Large intestine (tissue), 3 donors: ENCODE results near the gene ENOX2. TPM values are rescaled to one million over a fixed set of nuclear protein-coding genes. Genes with fewer than 3 reads are reported as not detected.
A peak's percentile ranks its signal among the peaks of the same experiment; 100 is the strongest.

ENCODE experiments used
- DNase-seq, 2 donors: peaks; one replicate each; pipeline versions ENCODE4 v3.0.0 to v3.0.0-alpha.2; 2013
- H3K27ac ChIP-seq: one replicate; pipeline ENCODE4 v1.5.1; 2013; ENCODE audit warnings: low read length
- H3K27me3 ChIP-seq: 2 replicates; pipeline ENCODE4 v1.6.1; 2013; ENCODE audit warnings: low read length; ENCODE audit not compliant: control insufficient read depth, insufficient read depth
- H3K36me3 ChIP-seq: 2 replicates; pipeline ENCODE4 v1.6.1; 2013; ENCODE audit warnings: low read length; ENCODE audit not compliant: control insufficient read depth, insufficient read depth
- H3K4me1 ChIP-seq: one replicate; pipeline ENCODE4 v1.6.1; 2013; ENCODE audit warnings: low read length; ENCODE audit not compliant: control insufficient read depth, insufficient read depth
- H3K4me3 ChIP-seq: one replicate; pipeline ENCODE4 v1.5.1; 2013; ENCODE audit warnings: low read length
- H3K9me3 ChIP-seq: one replicate; pipeline ENCODE4 v1.6.1; 2013; ENCODE audit warnings: mild to moderate bottlenecking, low read depth, low read length, moderate library complexity; ENCODE audit not compliant: control insufficient read depth
- WGBS: methylation state at CpG from one replicate; pipeline ENCODE4 v1.1.5; 2013; ENCODE audit warnings: low lambda C conversion rate; ENCODE audit not compliant: insufficient coverage; 5-methylcytosine and 5-hydroxymethylcytosine counted together
- polyA plus RNA-seq: library from polyadenylated mRNA; unstranded; fragments of 120-200 nt; gene quantifications from one replicate; pipeline ENCODE4 v1.2.1, GENCODE V29; 2013

The ENOX2 gene
- polyA plus RNA-seq, 1 donor = 15.4 TPM

- Histone ChIP-seq H3K27me3 (no peaks in the 10 kb centered on the region), H3K4me3 (no peak overlapping the region), H3K36me3 (no peaks in the 10 kb centered on the region), H3K27ac (no peak overlapping the region), H3K9me3 (peaks cover 5% of the 10 kb centered on the region), H3K4me1 (no peaks in the 10 kb centered on the region)
- DNase-seq = no peak
Measured at GRCh38 chrX:130734713-130735112, 168.3 kb downstream of the ENOX2 start.

- Histone ChIP-seq H3K4me1 (no peaks in the 10 kb centered on the region), H3K36me3 (no peaks in the 10 kb centered on the region), H3K27ac (no peak overlapping the region), H3K27me3 (no peaks in the 10 kb centered on the region), H3K4me3 (no peak overlapping the region), H3K9me3 (peaks cover 5% of the 10 kb centered on the region)
- no peak for DNase-seq
Measured at GRCh38 chrX:130728208-130728607, 174.8 kb downstream of the ENOX2 start.

- DNase-seq = peak; percentile 7 to 39
- Histone ChIP-seq H3K36me3 (no peaks in the 10 kb centered on the region), H3K27me3 (no peaks in the 10 kb centered on the region), H3K4me3 (no peak overlapping the region), H3K9me3 (no peaks in the 10 kb centered on the region), H3K27ac (peak overlapping the region; percentile 17), H3K4me1 (no peaks in the 10 kb centered on the region)
- no CpG with 5 or more reads among the region's 3 CpGs for WGBS
Measured at GRCh38 chrX:130726661-130727060, 176.3 kb downstream of the ENOX2 start.

GRCh38 chrX:130725519-130725918, 177.5 kb downstream of the ENOX2 start:
- Histone ChIP-seq H3K4me1 (no peaks in the 10 kb centered on the region), H3K4me3 (no peak overlapping the region), H3K27ac (no peak overlapping the region), H3K36me3 (no peaks in the 10 kb centered on the region), H3K27me3 (no peaks in the 10 kb centered on the region), H3K9me3 (no peaks in the 10 kb centered on the region)
- no CpG with 5 or more reads among the region's 1 CpG for WGBS
- DNase-seq = no peak

GRCh38 chrX:130719413-130719812, 183.6 kb downstream of the ENOX2 start:
- peaks cover 20% of the 10 kb centered on the region for H3K4me1 ChIP-seq
- H3K4me3 ChIP-seq = no peak overlapping the region
- H3K9me3 ChIP-seq = no peaks in the 10 kb centered on the region
- no CpG with 5 or more reads among the region's 6 CpGs for WGBS
- H3K36me3 ChIP-seq = no peaks in the 10 kb centered on the region
- no peak for DNase-seq
- H3K27ac ChIP-seq = no peak overlapping the region
- H3K27me3 ChIP-seq = no peaks in the 10 kb centered on the region

- H3K9me3 ChIP-seq = no peaks in the 10 kb centered on the region
- WGBS = no CpG with 5 or more reads among the region's 4 CpGs
Measured at GRCh38 chrX:130718137-130718536, 184.9 kb downstream of the ENOX2 start.

GRCh38 chrX:130716781-130717413, 186.1 kb downstream of the ENOX2 start:
- DNase-seq = peak; percentile 33 to 71
- no CpG with 5 or more reads among the region's 2 CpGs for WGBS
- Histone ChIP-seq H3K27me3 (no peaks in the 10 kb centered on the region), H3K4me3 (no peak overlapping the region), H3K36me3 (no peaks in the 10 kb centered on the region), H3K4me1 (peaks cover 32% of the 10 kb centered on the region), H3K27ac (peak overlapping the region; percentile 80), H3K9me3 (no peaks in the 10 kb centered on the region)

More at GRCh38 chrX:130718137-130718536, 184.9 kb downstream of the ENOX2 start:
- no peak overlapping the region for H3K27ac ChIP-seq
- no peak for DNase-seq
- no peaks in the 10 kb centered on the region for H3K27me3 ChIP-seq
- H3K4me3 ChIP-seq = no peak overlapping the region
- peaks cover 31% of the 10 kb centered on the region for H3K4me1 ChIP-seq
- H3K36me3 ChIP-seq = no peaks in the 10 kb centered on the region

- no peaks in the 10 kb centered on the region for H3K9me3 ChIP-seq
- no peaks in the 10 kb centered on the region for H3K36me3 ChIP-seq
- H3K4me3 ChIP-seq = no peak overlapping the region
- no CpG with 5 or more reads among the region's 3 CpGs for WGBS
- peaks cover 32% of the 10 kb centered on the region for H3K4me1 ChIP-seq
- H3K27ac ChIP-seq = peak overlapping the region; percentile 80
- H3K27me3 ChIP-seq = no peaks in the 10 kb centered on the region
- DNase-seq = no peak
Measured at GRCh38 chrX:130716346-130716745, 186.7 kb downstream of the ENOX2 start.

- H3K9me3 ChIP-seq = no peaks in the 10 kb centered on the region
- DNase-seq = no peak
- no peak overlapping the region for H3K4me3 ChIP-seq
- WGBS = no CpG with 5 or more reads among the region's 3 CpGs
- H3K27me3 ChIP-seq = no peaks in the 10 kb centered on the region
- peak overlapping the region; percentile 80 for H3K27ac ChIP-seq
- H3K4me1 ChIP-seq = peaks cover 32% of the 10 kb centered on the region
- no peaks in the 10 kb centered on the region for H3K36me3 ChIP-seq
Measured at GRCh38 chrX:130715299-130715698, 187.7 kb downstream of the ENOX2 start.

GRCh38 chrX:130714665-130715064, 188.3 kb downstream of the ENOX2 start:
- no peaks in the 10 kb centered on the region for H3K36me3 ChIP-seq
- WGBS = 80% methylated on average over 1 of the region's 2 CpGs
- DNase-seq = no peak
- peaks cover 32% of the 10 kb centered on the region for H3K4me1 ChIP-seq
- H3K27ac ChIP-seq = peak overlapping the region; percentile 80
- H3K4me3 ChIP-seq = no peak overlapping the region
- no peaks in the 10 kb centered on the region for H3K9me3 ChIP-seq
- no peaks in the 10 kb centered on the region for H3K27me3 ChIP-seq

- Histone ChIP-seq H3K9me3 (no peaks in the 10 kb centered on the region), H3K27ac (peak overlapping the region; percentile 83), H3K27me3 (no peaks in the 10 kb centered on the region), H3K4me1 (peaks cover 32% of the 10 kb centered on the region), H3K36me3 (no peaks in the 10 kb centered on the region), H3K4me3 (no peak overlapping the region)
- peak; percentile 27 to 69 for DNase-seq
- no CpG with 5 or more reads among the region's 3 CpGs for WGBS
Measured at GRCh38 chrX:130714135-130714534, 188.9 kb downstream of the ENOX2 start.
